GM19372 (cell line): ENCODE data around the gene ZNF446.

Source experiments
- ATAC-seq: cut with Tn5 transposase; IDR thresholded peaks from one replicate; pipeline ENCODE4 v1.9.1; 2021; ENCODE audit warnings: mild to moderate bottlenecking, low read depth, moderate library complexity; ENCODE audit not compliant: unreplicated experiment

The ZNF446 gene

DNA sequence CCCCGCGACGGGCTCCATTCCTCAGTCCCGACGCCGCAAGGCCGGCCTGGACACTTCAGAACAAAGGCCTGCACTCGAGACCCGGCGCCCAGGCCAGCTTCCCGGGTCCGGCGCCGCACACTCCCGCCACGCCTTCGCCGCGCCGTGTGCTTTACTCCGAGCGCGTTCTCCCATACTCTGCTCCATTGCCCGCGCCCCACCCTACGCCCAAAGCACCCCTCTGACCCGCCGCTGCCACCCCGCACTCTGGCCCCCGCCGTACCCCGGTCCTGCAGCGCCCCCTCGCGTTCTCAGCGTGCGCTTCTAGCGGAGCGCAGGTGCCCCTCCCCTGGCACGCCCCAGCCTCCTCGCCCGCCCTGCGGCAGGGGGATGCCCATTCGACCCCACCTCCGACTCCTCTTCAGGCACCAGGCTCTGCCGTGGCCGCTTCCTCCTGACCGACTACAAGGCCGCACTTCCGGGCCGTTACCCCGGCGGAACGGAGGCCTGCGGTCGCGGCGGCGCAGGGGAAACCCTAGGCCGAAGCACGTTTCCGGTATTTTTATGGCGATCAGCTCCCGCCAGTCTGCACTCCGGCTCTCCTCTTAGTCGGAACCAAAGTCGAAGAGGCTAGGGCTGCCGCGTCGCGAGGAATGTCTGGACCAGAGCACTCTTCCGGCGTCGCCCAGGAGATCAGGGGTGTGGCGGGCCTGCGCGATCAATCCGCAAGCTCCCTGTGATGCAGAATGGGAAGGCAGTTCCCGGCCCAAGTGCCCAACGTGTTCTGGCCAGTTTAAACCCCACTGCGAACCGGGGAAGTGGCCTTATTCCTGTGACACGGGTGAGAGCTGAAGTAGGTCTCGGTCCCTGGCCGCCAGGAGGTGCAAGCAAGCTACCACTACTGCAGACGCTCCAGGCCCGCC is 43.5 kb downstream of the ZNF446 start, which contains the start of gene ZBTB45:
Gene ZBTB45, minus strand, starts transcription at position 456 of the 902 bp plus-strand sequence. CDS start 2,137 bp downstream, outside the sequence.
- peak; percentile 79 for ATAC-seq

DNA sequence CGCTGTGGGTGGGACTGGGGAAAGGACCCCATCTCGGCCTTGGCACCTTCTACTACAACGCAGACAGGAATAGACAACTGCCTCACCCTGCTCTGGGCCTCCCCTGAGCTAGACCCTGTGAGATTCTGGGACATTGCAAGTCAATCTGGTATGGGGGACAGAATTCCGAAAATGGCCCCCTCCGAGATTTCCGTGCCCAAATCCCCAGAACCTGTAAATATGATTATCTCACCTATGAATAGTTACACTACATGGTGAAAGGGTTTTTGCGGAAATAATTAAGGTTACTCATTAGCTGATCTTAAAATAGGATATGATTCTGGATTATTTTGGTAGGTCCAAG is 44.1 kb downstream of the ZNF446 start:
- ATAC-seq: no peak

DNA sequence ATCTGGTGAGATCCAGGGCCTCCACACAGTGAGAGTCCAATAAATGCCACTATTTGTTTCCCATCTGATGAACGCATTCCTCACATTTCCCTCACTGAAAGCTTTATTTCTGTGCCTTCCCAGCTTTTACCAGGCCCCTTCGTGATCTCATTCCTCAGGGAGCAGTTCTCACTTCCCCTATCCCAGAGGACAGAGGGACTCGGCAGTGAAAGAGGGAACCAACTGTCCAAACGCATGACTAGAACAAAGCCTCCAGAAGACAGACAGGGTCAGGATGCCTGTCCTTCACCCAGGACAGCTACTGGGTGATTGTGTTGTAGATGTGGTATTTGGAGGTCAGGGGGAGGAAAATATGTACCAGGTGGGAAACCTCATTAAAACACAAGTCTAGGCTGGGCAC is 45.5 kb downstream of the ZNF446 start:
- no peak for ATAC-seq

DNA sequence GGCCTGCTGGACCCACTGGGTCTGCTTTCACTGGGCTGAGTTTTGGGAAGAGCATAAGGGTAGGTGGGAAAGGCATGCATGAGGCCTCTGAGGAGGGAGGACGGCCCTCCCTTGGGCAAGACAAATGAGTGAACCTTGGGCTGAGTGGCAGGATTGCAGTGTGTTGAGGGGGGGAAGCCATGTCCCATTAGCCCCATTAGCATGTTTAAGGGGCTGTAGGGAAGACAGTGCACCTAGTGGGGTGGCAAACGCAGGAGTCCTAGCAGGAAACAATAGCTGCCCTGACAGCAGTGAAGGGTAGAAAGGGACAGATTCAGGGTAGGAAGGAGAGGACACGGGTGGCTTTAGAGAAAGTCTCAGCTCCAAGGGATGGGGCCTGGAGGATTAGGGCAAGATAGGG is 46.6 kb downstream of the ZNF446 start:
- no peak for ATAC-seq

DNA sequence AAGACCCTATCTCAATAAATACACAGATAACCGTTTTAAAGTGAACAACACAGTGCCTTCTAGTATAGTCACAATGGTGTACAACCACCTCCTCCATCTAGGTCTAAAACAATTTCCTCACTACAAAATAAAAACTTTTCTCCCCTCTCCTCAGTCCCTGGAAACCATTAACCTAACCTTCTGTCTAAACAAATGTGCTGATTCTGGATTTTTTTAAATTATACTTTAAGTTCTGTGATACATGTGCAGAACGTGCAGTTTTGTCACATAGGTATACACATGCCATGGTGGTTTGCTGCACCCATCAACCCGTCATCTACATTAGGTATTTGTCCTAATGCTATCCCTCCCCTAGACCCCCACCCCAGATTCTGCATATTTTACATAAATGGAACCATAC is 53.3 kb downstream of the ZNF446 start:
- no peak for ATAC-seq
